GM19043 (cell line): ENCODE data around the gene FBXL20.
"Not testable (repeated sequence)": the region's sequence is repeated elsewhere in the genome, so short reads cannot be mapped to it uniquely, and the experiment has no call there.

ENCODE experiments used
- ATAC-seq: cut with Tn5 transposase; IDR thresholded peaks from one replicate; pipeline ENCODE4 v1.9.1; 2021; ENCODE audit warnings: low read depth; ENCODE audit not compliant: unreplicated experiment

FBXL20 gene

DNA sequence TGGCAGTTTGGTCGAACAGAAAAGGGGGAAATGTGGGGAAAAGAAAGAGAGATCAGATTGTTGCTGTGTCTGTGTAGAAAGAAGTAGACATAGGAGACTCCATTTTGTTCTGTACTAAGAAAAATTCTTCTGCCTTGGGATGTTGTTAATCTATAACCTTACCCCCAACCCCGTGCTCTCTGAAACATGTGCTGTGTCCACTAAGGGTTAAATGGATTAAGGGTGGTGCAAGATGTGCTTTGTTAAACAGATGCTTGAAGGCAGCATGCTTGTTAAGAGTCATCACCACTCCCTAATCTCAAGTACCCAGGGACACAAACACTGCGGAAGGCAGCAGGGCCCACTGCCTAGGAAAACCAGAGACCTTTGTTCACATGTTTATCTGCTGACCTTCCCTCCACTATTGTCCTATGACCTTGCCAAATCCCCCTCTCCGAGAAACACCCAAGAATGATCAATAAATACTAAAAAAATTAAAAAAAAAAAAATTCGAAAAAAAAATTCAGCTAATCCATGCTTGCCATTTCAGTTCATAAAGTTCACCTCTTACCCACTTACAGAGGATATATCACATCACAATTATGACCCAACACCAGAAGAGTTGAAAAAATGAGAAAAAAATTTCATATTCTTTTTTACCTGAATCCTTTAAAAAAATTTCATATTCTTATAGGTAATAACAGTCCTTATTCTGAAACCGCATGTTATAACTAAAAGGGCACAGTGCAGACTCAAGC lies 67.2 kb downstream of the FBXL20 start:
- ATAC-seq, result not testable (repeated sequence)

DNA sequence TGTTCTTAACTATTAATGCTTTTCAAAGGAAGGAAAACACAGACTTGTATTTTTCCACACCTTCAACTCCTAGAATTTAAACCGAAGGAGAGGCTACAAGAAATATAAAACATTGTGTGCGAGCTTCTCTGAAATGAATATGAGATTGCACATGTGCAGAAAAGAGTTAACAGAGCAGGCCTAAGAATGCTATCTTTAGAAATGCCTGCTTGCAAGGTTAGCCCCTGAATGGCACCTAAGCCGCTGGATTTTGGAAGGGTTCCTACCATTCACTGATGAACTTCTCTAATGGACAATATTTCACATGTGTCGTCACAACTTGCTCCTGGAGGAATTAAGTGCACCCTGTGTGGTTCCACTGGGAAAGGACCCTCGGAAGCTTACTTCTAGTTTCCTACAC lies 69.3 kb downstream of the FBXL20 start:
- ATAC-seq, result no peak

GRCh38 chr17:39328815-39329214 lies 72.6 kb downstream of the FBXL20 start:
- ATAC-seq, result no peak

GRCh38 chr17:39327109-39327508 lies 74.3 kb downstream of the FBXL20 start:
- ATAC-seq, result no peak

- ATAC-seq, result no peak
Observed at GRCh38 chr17:39325528-39326240, 75.7 kb downstream of the FBXL20 start.

DNA sequence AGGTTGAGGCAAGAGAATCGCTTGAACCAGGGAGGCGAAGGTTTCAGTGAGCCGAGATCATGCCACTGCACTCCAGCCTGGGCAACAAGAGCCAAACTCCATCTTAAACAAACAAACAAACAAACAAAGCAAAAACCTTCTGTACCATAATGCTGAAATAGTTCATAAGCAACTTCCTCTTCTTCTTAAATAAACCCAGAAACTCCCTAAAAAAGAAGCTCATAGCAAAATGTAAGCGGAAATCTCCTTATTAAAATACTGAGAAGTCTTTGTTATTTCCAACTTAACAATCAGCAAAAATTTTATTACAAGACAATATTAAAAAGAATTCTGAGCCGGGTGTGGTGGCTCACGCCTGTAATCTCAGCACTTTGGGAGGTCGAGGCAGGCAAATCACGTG lies 82.8 kb downstream of the FBXL20 start:
- ATAC-seq, result no peak

DNA sequence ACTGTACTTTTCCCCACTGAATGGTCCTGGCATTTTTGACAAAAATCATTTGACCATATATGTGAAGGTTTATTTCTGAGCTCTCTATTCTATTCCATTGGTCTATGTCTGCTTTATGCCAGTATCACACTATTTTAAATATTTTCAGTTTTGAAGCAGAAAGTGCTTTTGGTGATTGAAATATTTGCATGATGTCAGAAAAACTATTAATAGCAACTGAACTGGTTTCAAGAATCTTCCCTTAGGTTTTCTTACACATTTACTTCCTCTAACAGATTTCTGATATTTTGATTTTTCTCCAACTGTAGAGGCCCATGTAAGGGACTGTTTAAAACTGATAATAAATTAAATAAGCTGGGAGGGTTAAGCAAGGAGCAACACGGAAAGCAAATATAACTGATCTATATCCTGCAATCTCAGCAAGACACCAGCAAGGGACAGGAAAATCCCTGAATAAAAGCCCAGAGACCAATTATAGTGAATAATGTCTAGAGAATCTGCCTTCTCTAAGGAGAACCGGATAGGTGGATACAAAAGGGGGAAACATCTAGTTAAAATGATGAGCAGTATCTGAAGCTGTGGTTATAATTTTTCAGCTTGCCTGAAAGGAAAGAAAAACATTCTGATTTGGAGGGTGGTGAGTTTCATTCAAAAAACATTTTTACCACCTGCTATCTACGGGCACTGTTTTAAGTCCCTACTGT lies 94.8 kb downstream of the FBXL20 start:
- ATAC-seq, result no peak

DNA sequence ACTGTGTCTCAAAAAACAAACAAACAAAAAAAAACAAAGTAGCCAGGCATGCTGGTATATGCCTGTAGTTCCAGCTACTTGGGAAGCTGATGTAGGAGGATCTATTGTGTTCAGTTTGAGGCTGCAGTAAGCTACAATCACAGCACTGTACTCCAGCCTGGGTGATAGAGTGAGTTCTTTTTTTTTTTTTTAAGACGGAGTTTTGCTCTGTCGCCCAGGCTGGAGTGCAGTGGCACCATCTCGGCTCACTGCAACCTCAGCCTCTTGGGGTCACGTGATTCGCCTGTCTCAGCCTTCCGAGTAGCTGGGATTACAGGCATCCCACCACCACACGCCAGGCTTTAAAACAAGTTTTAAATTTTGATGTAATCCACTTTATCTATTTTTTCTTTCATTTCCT lies 95.4 kb downstream of the FBXL20 start:
- ATAC-seq, result no peak

DNA sequence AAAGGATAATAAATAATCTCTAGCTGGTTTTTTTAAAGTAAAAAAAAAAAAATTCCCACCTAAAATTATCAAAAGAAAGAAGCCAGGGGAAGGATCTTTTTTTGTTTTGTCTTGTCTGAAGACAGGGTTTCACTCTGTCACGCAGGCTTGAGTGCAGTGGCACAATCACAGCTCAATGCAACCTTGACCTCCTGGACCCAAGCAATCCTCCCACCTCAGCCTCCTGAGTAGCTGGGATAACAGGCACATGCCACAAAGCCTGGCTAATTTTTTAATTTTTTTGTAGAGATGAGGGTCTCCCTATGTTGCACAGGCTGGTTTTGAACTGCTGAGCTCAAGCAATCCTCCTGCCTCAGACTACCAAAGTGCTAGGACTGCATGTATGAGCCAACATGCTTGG lies 97.2 kb downstream of the FBXL20 start:
- ATAC-seq, result no peak

DNA sequence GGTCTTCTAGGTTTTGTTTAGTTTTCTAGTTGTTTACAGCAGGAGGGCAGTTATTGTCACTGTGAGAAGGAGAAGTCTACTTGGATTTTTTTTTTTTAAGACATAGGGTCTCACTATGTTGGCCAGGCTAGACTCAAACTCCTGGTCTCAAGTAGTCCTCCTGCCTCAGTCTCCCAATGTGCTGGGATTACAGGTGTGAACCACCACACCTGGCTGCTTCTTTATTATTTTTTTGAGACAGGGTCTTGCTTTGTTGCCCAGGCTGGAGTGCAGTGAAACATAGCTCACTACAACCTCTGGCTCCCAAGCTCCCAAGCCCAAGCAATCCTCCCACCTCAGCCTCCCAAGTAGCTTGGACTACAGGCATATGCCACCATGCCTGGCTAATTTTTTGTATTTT lies 107.4 kb downstream of the FBXL20 start:
- no peak for ATAC-seq

DNA sequence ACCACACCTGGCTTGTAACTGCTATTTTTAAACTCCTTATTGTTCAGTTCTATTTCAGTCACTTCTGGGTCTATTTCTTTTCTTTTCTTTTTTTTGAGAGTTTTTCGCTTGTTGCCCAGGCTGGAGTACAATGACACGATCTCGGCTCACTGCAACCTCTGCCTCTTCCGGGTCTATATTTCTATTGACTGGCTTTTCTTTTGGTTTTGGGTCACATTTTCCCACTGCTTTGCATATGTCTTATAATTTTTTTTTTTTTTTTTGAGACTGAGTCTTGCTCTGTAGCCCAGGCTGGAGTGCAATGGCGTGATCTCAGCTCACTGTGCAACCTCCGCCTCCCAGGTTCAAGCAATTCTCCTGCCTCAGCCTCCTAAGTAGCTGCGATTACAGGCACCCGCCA lies 108.9 kb downstream of the FBXL20 start:
- ATAC-seq, result not testable (repeated sequence)

GRCh38 chr17:39286513-39286912 lies 114.9 kb downstream of the FBXL20 start:
- not testable (repeated sequence) for ATAC-seq

- ATAC-seq, result no peak
Observed at GRCh38 chr17:39284685-39285084, 116.7 kb downstream of the FBXL20 start.

DNA sequence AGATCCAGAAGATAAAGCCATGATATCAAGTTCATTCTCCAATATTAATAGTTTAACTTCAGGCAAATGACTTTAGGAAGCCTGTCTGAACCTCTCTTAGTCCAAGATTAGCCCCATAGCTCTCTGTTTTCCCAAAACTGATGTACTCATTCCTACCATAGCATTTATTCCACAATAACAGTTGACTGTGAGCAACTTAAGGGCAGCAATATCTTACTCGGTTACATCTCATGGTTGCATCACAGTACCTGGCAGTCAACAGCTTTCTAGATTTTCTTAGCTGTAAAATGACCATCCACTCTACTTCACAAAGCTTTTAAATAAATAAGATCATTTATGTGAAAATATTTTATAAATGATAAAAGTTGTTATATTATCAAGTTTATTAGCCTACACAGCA lies 117.5 kb downstream of the FBXL20 start:
- no peak for ATAC-seq

- ATAC-seq, result no peak
Observed at GRCh38 chr17:39283098-39283497, 118.3 kb downstream of the FBXL20 start.

DNA sequence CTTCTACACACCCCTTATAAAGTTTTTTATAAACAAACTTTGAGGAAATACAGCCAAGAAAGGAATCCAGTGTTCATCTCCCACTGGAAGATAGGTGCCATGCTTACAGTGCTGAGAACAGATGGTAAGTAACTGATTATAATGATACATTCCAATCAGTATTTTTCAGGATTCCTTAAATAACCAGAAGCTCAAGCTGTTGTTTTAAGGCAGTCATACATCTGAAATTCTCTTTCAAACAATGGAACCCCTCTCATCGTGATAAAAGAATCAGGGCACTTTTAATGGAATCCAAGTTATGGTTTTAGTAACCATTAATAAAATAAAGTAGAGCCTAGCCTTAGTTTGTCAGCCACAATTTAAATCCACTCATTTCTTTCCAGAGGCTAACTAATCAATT lies 119.6 kb downstream of the FBXL20 start:
- no peak for ATAC-seq

DNA sequence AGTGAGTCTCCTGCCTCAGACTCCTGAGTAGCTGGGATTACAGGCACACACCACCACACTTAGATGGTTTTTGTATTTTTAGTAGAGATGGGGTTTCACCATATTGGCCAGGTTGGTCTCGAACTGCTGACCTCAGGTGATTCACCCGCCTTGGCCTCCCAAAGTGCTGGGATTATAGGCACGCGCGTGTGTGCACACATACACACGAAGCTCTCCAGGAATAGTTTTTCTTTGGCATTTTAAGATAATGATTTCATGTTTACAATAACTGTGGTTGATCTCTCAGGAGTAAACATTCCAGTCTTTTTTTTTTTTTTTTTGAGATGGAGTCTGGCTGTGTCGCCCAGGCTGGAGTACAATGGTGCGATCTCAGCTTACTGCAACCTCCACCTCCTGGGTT lies 123.2 kb downstream of the FBXL20 start:
- ATAC-seq, result not testable (repeated sequence)

GRCh38 chr17:39277110-39277509 lies 124.3 kb downstream of the FBXL20 start:
- no peak for ATAC-seq

GRCh38 chr17:39276113-39276512 lies 125.3 kb downstream of the FBXL20 start:
- no peak for ATAC-seq

DNA sequence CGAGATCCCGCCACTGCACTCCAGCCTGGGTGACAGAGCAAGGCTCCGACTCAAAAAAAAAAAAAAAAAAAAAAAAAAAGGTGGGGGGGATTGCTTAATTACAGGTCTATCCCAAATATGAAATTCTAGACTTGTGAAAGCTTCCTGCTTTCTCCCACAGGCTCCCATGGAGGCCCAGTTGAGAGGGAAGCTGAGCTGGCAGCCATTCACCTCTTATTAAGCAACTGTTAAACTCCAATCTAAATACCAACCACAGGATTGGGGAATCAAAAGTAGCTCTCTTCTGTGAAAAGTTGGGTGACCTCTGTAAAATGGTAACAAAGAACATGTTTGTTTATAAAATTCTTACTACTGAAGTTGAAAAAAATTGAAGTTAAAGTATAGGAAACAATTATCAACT lies 129.9 kb downstream of the FBXL20 start:
- no peak for ATAC-seq

DNA sequence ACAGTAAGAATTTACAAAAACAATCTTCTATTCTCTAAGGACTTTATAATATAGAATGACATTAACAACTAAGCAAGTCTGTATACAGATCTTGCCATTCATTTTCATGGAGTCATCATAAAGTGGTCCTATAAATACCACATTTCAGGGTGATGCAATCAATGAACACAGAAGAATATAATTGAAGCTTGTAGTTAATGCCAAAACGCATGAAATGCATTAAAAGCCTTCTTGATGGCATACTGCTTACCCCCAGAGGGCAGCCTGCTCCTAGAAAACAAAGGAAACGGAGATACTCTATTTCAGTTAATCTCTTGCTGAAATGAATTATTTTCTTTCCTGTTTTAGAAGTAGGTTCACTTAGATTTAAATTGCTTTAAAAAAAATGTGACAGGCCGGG lies 130.5 kb downstream of the FBXL20 start:
- no peak for ATAC-seq

- no peak for ATAC-seq
Observed at GRCh38 chr17:39264119-39264518, 137.3 kb downstream of the FBXL20 start.
